GM19438 (cell line): ENCODE results near the gene C2CD4D.

Source experiments
- ATAC-seq: cut with Tn5 transposase; IDR thresholded peaks from one replicate; pipeline ENCODE4 v1.9.1; 2021; ENCODE audit warnings: low read depth; ENCODE audit not compliant: unreplicated experiment

Gene C2CD4D

DNA sequence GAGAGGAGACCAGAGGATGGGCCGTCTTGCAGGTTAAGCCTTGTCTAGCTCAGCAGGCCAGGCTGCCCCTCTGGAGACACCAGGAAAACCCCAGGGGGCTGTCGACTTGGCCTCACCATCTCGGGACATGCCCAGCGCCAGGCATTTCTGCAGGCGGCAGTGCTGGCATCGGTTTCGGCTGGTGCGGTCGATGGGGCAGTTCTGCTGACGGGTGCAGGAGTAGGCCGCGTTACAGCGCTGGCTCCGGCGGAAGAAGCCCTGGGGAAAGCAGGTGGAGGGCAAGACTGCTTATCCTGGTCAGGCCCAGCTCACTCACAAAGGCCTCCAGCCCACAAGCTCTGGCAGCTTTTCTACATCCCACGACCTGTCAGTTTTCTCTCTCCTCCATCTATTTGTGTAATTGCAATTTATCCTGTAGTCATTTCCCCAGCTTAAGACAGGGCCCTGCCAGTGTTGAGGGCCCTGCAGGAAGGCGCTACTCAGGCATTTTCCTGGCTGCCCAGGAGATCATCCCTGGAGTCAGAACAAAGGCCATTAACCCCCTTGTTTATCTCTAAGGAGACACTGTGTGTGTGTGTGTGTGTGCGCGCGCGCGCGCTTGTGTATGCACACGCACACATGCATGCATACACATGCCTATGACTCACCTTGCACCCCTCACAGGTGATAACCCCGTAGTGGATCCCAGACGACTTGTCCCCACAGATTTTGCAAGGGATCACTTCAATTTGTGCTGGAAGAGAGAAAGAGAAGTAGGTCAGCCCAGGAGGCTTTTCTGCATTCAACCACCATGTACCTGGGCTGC, 22.9 kb downstream of the C2CD4D start:
- no peak for ATAC-seq

- ATAC-seq = no peak
These were observed 23.8 kb downstream of the C2CD4D start for GRCh38 chr1:151815716-151816327.

GRCh38 chr1:151814971-151815545, 24.6 kb downstream of the C2CD4D start:
- no peak for ATAC-seq

DNA sequence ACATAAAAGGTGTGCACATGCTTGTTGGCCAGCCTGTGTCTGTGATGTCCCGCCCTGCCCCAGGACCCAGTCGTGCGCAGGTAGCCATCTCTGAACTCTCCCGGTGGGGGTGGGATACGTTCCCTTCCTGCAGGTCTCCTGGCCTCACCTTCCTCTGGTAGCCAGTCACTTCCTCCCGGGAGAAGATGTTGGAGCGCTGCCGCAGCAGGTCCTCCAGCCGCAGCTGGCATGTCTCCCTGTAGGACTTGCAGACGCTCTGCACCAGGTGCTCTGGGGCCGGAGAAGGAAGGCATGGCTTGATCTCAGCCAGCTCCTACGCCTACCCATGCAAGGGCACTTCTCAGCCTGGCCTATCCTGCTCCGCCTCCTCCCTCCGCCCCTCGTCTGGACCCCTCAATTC, 25.2 kb downstream of the C2CD4D start:
- no peak for ATAC-seq

GRCh38 chr1:151813271-151813977, 26.2 kb downstream of the C2CD4D start:
- no peak for ATAC-seq

- no peak for ATAC-seq
These were observed 28.4 kb downstream of the C2CD4D start for GRCh38 chr1:151811181-151811580.

DNA sequence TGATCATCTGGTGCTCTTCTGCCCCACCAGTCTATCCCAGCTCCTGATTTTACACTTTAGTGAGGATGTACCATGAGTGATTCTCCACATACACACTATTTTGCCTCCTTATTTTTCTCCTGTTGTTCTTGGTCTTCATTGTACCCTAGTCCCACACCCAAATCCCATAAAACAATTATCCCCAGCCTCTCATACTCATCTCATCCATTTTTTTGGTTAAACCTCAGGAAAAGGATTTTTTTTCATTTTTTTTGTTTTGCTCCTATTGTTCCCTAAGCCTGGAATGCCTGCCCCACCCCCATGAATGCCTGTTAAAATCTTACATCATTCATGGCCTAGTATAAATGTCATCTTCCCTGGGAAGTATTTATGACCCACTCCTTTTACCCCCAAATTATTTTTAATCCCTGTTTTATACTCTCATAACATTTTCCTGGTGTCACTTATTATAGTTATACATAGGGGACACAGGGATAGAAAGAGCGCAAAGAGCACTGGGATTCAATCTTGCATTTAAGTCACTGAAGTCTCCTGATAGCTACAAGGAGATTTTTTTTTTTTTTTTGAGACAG, 29.5 kb downstream of the C2CD4D start:
- no peak for ATAC-seq

DNA sequence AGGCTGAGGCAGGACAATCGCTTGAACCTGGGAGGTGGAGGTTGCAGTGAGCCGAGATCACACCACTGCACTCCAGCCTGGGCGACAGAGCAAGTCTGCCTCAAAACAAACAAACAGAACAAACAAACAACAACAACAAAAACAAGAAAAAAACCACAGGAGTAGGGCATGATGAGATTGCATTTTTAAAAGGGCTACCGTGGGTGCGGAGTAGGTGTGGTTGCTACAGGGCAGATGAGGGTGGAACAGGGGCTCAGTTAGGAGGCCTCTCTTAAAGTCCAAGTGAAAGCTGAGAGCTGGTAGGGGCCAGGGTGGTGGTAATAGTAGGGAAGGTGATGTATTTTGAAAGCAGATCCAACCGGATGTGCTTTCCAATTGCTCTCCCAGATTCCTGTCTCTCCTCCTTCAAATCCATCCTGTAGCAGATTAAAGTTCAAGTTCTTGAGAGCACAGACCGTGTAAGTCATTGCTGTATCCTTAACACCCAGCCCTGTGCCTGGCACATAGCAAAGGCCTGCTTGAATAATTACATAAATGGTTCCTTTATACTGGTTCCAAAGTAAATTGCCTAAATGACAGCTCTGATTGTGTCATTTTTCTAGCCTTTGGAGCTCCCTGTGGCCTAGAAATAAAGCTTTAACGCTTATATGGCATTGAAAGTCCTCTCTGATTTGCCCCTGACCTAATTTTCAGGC, 30.2 kb downstream of the C2CD4D start:
- ATAC-seq = no peak

DNA sequence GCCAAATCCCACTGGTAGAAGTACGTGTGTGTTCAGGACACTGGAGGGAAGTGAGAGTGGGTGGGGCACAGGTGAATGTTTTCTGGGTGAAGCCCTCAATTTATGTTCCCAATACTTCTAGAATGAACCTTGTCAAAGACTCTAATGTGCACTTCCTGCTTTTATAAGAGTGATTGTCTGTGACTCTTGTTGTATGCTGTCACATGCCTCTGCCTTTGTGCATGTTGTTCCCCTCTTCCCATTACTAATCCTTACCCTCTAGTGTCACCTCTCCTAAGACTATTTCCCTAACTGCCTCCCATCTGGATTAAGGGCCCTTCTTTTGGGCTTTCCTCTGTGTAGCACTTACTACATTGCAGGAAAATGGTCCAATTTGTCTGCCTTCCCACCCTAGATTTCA, 31.9 kb downstream of the C2CD4D start:
- ATAC-seq = no peak

- ATAC-seq = no peak
These were observed 32.5 kb downstream of the C2CD4D start for GRCh38 chr1:151807131-151807530.

DNA sequence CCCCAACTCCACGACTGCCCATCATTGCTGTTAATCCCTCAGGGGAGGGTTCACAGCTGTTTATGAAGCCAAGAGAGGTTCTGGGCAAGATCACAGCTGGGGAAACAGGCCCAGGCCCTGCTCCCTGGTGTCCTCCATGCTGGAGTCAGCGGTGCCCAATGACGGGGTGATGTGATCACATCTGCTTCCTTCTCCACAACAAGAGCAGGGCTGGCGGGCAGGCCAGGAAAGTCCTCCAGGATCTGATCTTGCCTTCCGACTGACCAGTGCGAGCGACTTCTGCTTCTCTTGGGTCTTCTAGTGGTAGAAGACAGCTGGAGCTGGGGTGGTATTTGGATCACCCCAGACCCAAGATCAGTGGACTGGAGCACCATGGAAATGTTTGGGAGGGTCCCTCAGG, 33.5 kb downstream of the C2CD4D start:
- no peak for ATAC-seq

GRCh38 chr1:151805066-151805820, 34.4 kb downstream of the C2CD4D start, which contains the start of gene LINGO4:
LINGO4 (minus strand) TSS chr1:151805419; CDS start chr1:151802704, 2,715 bp downstream.
- no peak for ATAC-seq

GRCh38 chr1:151803915-151804314, 35.7 kb downstream of the C2CD4D start:
- no peak for ATAC-seq

DNA sequence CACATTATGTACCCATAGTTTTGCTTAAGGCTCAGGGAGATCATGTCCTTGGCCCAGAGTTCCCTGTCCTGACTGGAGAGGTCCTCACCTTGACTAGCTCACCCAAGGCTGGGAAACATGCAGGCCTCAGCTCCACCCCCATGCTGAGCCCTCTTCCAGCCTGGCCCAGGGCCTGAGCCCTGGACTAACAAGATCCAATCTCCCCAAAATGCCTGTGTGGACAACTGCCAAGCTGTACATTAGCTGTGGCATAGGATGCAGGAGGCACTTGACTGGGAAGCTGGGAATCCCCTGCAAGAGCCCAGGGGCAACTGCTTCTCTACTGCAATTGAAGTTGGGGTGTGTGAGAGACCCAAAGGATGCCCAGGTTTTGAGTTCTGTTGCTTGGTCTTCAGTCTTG, 36.5 kb downstream of the C2CD4D start:
- no peak for ATAC-seq

- no peak for ATAC-seq
These were observed 37.2 kb downstream of the C2CD4D start for GRCh38 chr1:151802372-151802771.

- no peak for ATAC-seq
These were observed 37.8 kb downstream of the C2CD4D start for GRCh38 chr1:151801846-151802245.

DNA sequence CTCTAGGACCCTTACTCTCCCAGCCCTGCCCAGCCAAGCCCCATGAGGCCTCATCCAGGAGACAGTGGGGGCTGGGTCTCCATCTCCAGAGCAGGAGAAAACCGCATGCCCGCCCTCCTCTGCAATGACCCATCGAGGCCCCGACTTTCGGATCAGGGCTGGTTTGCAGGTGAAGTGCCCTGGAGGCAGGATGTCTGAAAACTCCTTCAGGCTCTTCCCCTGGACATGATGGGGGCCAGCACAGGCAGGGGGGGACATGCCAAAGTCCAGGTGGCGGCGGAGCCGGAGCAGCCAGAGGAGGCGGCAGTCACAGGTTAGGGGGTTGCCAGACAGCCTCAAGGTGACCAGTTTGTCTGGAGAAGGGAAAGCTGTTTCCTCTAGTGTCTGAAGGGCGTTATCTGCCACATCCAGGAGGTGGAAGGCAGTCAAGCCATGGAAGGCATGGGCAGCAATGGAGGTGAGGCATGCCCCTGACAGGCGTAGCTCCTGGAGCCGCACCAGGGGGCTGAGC, 38.3 kb downstream of the C2CD4D start:
- ATAC-seq = no peak

GRCh38 chr1:151800830-151801229, 38.8 kb downstream of the C2CD4D start:
- ATAC-seq = no peak
